Gastroesophageal sphincter (tissue), 4 donors: ENCODE data around the gene DDX54. TPM values are rescaled to one million over a fixed set of nuclear protein-coding genes. Genes with fewer than 3 reads are reported as not detected.

Experiments
- ATAC-seq: fragments of 150-250 bp; one replicate; pipeline ENCODE4 v1.9.1; 2016; ENCODE audit warnings: mild to moderate bottlenecking, moderate library complexity
- H3K27ac ChIP-seq, 4 donors: fragments of 200-600 bp; sonication (generic) in 3 of 4; 1 replicate in 3 of 4; 2 replicates in 1 of 4; pipeline ENCODE4 v1.5.1; 2016 to 2019
- H3K27me3 ChIP-seq: fragments of 200-600 bp; sonication (generic); one replicate; pipeline ENCODE4 v1.5.1; 2019
- H3K36me3 ChIP-seq, 2 donors: fragments of 200-600 bp; sonication (generic); one replicate each; pipeline ENCODE4 v1.5.1; 2019; ENCODE audit warnings: control low read depth in 1 of 2
- H3K4me1 ChIP-seq, 3 donors: fragments of 200-600 bp; sonication (generic); 1 replicate in 2 of 3; 2 replicates in 1 of 3; pipeline ENCODE4 v1.5.1; 2016 to 2019; ENCODE audit warnings: control low read depth in 2 of 3
- H3K4me3 ChIP-seq, 2 donors: fragments of 200-600 bp; sonication (generic); one replicate each; pipeline ENCODE4 v1.5.1; 2019; ENCODE audit warnings: mild to moderate bottlenecking in 1 of 2, moderate library complexity in 1 of 2
- H3K9me3 ChIP-seq, 3 donors: fragments of 200-600 bp; sonication (generic); one replicate each; pipeline ENCODE4 v1.5.1; 2017 to 2019; ENCODE audit warnings: control low read depth in 2 of 3
- EP300 ChIP-seq: sonication (generic); formaldehyde crosslinking; IDR thresholded peaks from one replicate; pipeline ENCODE4 v1.6.1; 2017; ENCODE audit warnings: antibody characterized with exemption, mild to moderate bottlenecking
- POLR2A ChIP-seq, 2 donors: fragments of 450-650 bp; IDR thresholded peaks; one replicate each; pipeline ENCODE4 v1.6.1; 2017; ENCODE audit warnings: antibody characterized with exemption in 2 of 2, mild to moderate bottlenecking in 2 of 2, moderate library complexity in 1 of 2
- POLR2AphosphoS5 ChIP-seq: sonication (generic); formaldehyde crosslinking; IDR thresholded peaks from one replicate; pipeline ENCODE4 v1.6.1; 2017; ENCODE audit warnings: antibody characterized with exemption
- WGBS, 2 donors: methylation state at CpG; one replicate each; pipeline ENCODE4 v1.1.5; 2018; ENCODE audit warnings: low coverage in 1 of 2; 5-methylcytosine and 5-hydroxymethylcytosine counted together
- total RNA-seq, 4 donors: library from RNA; depleted of rRNA; stranded (reverse); fragments of >200 nt; gene quantifications; one replicate each; pipeline ENCODE4 v1.1.0, GENCODE V29; 2016
- TF ChIP-seq, protein P1 (sequence below), 4 experiments: fragments of 200-600 bp in 2 of 4; fragments of 450-650 bp in 2 of 4; sonication (generic) in 1 of 4; IDR thresholded peaks; one replicate each; pipeline ENCODE4 v1.5.1; 2017 to 2019; ENCODE audit warnings: antibody characterized with exemption in 4 of 4, mild to moderate bottlenecking in 2 of 4, moderate library complexity in 2 of 4

Gene DDX54
- total RNA-seq, 4 donors from 2014 or later = 38.0 to 60.4 (median 53.3) TPM

DNA sequence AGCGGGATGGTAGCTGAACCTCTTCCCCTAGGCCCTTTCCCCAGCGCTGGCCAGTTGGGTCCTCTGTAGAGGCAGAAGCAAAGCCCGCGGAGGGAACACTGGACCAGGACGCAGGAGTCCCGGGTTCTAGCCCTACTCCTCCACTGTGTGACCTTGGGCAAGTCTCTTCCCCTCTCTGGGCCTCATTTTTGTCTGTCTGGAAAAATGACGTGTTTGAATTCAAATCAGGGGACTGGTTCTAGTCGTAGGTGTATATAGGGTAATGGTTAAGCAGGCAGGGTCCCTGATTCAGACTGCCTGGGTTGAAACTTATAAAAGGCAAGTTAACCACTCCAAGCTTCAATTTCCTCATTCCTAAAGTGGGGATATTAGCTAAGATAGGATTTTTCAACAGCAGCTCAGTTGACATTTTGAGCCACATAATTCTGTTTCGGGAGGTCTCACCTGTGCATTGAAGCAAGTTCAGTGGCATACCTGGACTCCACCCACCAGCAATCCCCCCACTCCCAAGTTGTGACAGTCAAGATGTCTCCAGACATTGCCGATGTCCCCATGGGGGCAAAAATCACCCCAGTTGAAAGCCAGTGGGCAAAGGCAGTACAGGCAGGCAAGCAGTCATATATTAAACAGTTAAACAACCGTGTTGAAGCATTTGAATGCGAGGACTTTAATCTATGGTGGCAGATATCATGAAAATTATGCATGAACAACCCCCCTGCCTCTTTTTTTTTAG, 36.9 kb upstream of the DDX54 start:
- 10 to 13% methylated on average over 6 to 8 of the region's 12 CpGs for WGBS, 2 donors
- peaks cover 5 to 55% (median 14%) of the 10 kb centered on the region in 3 donors for H3K4me1 ChIP-seq
- ATAC-seq = no peak
- peaks cover 0 to 10% of the 10 kb centered on the region in 2 donors for H3K36me3 ChIP-seq
- TF ChIP-seq EP300 (no peak), POLR2A (IDR thresholded peaks at IDR 0.05) (no peak)
- H3K4me3 ChIP-seq = peak overlapping the region; percentile 78 to 97
- peak overlapping the region; percentile 76 to 96 (median 94) for H3K27ac ChIP-seq
- no peaks in the 10 kb centered on the region for H3K9me3 ChIP-seq
- H3K27me3 ChIP-seq = no peaks in the 10 kb centered on the region

DNA sequence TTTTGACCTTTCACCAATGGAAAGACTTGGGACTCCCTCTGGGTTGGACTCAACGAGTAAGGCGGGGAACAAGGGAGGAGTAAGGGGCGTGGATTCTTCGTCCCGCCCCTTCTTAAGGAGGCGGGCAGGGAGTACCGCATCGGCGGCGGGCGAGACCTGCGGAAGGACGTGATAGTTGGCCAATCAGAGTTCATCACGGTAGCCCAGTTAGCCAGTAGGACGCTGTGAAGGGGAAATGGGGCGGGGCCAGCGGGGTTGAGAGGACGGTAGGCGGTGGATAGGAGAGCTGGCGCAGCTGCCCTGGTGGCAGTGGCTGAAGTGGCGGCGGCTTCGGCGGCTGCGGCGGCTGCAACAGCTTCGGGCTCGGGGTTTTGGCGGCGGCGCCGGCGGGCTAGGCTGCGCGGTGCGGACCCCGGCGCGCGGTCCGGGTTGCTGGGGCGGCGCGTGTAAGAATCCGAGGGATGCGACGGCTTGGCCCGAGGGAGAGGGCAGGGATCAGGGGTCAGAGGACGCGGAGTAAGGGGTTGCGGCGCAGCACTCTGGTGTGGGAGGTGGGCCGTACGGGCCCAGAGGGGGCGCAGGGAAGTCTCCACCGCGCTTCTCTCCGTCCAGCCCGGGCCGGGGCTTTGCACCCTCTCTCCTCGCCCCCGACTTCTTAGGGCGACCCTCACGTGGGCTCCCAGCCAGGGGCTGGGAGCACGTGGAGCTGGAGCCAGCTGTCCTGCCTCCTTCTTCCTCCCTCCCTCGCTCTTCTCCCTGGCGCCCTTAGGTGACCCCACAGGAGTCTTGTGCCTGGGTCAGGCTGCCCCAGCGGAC, 36.1 kb upstream of the DDX54 start, which contains the start of gene TPCN1:
TPCN1 (plus strand) TSS at position 284 of the 816 bp plus-strand sequence. CDS start 5,389 bp downstream, outside the sequence.
- no peaks in the 10 kb centered on the region for H3K9me3 ChIP-seq
- TF ChIP-seq, protein P1, sequence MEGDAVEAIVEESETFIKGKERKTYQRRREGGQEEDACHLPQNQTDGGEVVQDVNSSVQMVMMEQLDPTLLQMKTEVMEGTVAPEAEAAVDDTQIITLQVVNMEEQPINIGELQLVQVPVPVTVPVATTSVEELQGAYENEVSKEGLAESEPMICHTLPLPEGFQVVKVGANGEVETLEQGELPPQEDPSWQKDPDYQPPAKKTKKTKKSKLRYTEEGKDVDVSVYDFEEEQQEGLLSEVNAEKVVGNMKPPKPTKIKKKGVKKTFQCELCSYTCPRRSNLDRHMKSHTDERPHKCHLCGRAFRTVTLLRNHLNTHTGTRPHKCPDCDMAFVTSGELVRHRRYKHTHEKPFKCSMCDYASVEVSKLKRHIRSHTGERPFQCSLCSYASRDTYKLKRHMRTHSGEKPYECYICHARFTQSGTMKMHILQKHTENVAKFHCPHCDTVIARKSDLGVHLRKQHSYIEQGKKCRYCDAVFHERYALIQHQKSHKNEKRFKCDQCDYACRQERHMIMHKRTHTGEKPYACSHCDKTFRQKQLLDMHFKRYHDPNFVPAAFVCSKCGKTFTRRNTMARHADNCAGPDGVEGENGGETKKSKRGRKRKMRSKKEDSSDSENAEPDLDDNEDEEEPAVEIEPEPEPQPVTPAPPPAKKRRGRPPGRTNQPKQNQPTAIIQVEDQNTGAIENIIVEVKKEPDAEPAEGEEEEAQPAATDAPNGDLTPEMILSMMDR (IDR thresholded peaks at IDR 0.05) = peak in 3 of 4 experiments; percentile 13 to 50 (median 35)
- TF ChIP-seq EP300 = no peak
- TF ChIP-seq POLR2AphosphoS5 = peak; percentile 97
- TF ChIP-seq POLR2A (IDR thresholded peaks at IDR 0.05) = peak; percentile 98 to 99
- H3K36me3 ChIP-seq = peaks cover 0 to 3% of the 10 kb centered on the region in 2 donors
- H3K27me3 ChIP-seq = no peaks in the 10 kb centered on the region
- peaks cover 5 to 48% (median 14%) of the 10 kb centered on the region in 3 donors for H3K4me1 ChIP-seq
- H3K4me3 ChIP-seq = peak within 1 kb of the TSS; percentile 78 to 97
- WGBS, 2 donors = 0 to 1% methylated on average over 10 to 13 of the region's 68 CpGs
- peak; percentile 97 for ATAC-seq
- peak within 1 kb of the TSS; percentile 76 to 96 (median 94) for H3K27ac ChIP-seq

DNA sequence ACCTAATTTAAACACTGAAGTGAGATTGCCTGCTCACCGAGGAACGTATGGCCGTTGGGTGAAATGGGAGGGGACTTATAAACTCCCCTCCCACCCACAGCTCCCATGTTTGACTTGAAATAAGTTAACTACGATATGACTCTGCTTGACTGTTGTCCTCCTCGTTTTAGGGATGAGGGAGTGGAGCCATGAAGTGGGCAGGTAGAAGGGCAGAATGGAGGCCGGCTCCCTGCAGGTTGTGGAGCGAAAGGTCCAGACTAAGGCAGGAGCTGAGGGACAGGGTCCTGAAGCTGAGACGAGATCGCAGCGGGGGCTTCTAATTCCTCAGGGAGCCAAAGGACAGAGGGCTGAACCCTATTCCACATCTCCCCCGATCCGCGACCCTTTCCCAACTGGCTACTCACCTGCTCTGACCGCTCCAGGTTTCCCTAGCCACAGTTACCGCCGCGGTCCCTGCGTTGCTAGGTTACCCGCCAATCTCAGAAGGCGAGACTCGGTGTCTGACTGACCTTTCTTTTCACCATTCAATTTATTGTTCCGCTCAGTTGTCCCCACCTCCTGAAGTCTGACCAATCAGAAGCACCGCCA, 35.4 kb upstream of the DDX54 start:
- Histone ChIP-seq H3K4me1 (peaks cover 5 to 45% (median 14%) of the 10 kb centered on the region in 3 donors), H3K27me3 (no peaks in the 10 kb centered on the region), H3K4me3 (peak overlapping the region; percentile 50 to 54), H3K27ac (peak overlapping the region in 3 of 4 donors; percentile 54 to 73 (median 63)), H3K36me3 (peaks cover 0 to 2% of the 10 kb centered on the region in 2 donors), H3K9me3 (no peaks in the 10 kb centered on the region)
- 0 to 1% methylated on average over 18 to 19 of the region's 23 CpGs for WGBS, 2 donors
- no peak for TF ChIP-seq POLR2A (IDR thresholded peaks at IDR 0.05)
- TF ChIP-seq, protein P1 (IDR thresholded peaks at IDR 0.05) = no peak
- no peak for TF ChIP-seq EP300
- no peak for TF ChIP-seq POLR2AphosphoS5
- no peak for ATAC-seq

DNA sequence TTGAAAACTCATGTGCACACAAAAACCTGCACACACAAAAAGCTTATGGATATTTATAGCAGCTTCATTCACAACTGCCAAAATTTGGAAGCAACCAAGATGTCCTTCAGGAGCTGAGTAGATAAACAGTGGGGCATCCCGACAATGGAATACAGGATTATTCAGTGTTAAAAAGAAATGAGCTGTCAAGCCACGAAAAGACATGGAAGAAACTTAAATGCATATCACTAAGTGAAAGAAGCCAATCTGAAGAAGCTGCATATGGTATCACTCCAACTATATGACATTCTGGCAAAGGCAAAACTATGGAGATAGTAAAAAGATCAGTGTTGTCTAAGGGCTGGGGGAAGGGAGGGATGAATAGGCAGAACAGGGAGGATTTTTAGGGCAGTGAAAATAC, 30.7 kb upstream of the DDX54 start:
- TF ChIP-seq, protein P1 (IDR thresholded peaks at IDR 0.05) = no peak
- TF ChIP-seq POLR2A (IDR thresholded peaks at IDR 0.05) (no peak), POLR2AphosphoS5 (no peak), EP300 (no peak)
- H3K4me1 ChIP-seq = peaks cover 0 to 8% (median 0%) of the 10 kb centered on the region in 3 donors
- no peak overlapping the region for H3K4me3 ChIP-seq
- no peak for ATAC-seq
- no peaks in the 10 kb centered on the region for H3K27me3 ChIP-seq
- no peak overlapping the region for H3K27ac ChIP-seq
- no peaks in the 10 kb centered on the region for H3K36me3 ChIP-seq
- no peaks in the 10 kb centered on the region for H3K9me3 ChIP-seq
- 34 to 50% methylated on average over 2 of the region's 2 CpGs for WGBS, 2 donors

DNA sequence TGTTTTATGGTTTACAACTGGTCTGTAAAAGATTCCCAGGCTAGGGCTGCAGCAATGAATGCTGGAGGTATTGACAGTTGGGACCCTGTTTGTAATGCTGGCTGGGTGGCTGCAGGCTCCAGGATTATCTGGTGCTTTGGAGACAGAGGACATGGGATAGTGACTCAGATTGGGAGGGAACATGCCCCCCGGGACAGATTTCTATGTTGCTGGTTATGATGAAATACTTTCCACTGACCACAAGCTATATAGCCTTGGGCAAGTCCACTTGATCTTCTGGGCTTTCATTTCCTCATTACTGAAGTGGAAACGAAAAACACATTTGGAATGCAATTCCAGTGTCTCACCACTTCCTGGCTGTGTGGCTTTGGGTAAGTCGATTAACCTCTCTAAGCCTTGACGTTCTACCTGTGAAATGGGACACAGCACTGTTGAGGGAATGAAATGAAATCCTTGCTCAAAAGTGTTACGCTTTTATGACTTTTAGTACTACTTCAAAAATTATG, 29.7 kb upstream of the DDX54 start:
- Histone ChIP-seq H3K4me3 (no peak overlapping the region), H3K36me3 (no peaks in the 10 kb centered on the region), H3K27me3 (no peaks in the 10 kb centered on the region), H3K4me1 (no peaks in the 10 kb centered on the region), H3K9me3 (no peaks in the 10 kb centered on the region), H3K27ac (peak overlapping the region in 3 of 4 donors; percentile 4 to 39 (median 22))
- no peak for TF ChIP-seq EP300
- peak; percentile 52 for TF ChIP-seq POLR2AphosphoS5
- no peak for TF ChIP-seq POLR2A (IDR thresholded peaks at IDR 0.05)
- TF ChIP-seq, protein P1 (IDR thresholded peaks at IDR 0.05) = peak in 1 of 4 experiments; percentile 29
- 57 to 58% methylated on average over 3 to 4 of the region's 5 CpGs for WGBS, 2 donors
- peak; percentile 95 for ATAC-seq
